ENCODE results near the gene IL9.

Gene IL9

GRCh38 chr5:135895474-135896006, at the start of gene IL9:
Gene IL9, minus strand, starts transcription at chr5:135895841. Its CDS starts 25 bp downstream, at chr5:135895816.
- DNase-seq = no peak

- peak; percentile 50 to 63 for DNase-seq
Observed at GRCh38 chr5:135944967-135945560, 49.4 kb upstream of the IL9 start.

- DNase-seq = no peak
Observed at GRCh38 chr5:135944564-135944963, 48.9 kb upstream of the IL9 start.

GRCh38 chr5:135942202-135942771, 46.6 kb upstream of the IL9 start:
- DNase-seq = no peak

GRCh38 chr5:135941711-135942110, 46.1 kb upstream of the IL9 start:
- DNase-seq = no peak

GRCh38 chr5:135937245-135937911, 41.7 kb upstream of the IL9 start:
- no peak for DNase-seq

- DNase-seq = no peak
Observed at GRCh38 chr5:135934939-135935338, 39.3 kb upstream of the IL9 start.

GRCh38 chr5:135930949-135931295, 35.3 kb upstream of the IL9 start:
- no peak for DNase-seq

GRCh38 chr5:135930029-135930948, 34.6 kb upstream of the IL9 start:
- DNase-seq = no peak

- no peak for DNase-seq
Observed at GRCh38 chr5:135921388-135921787, 25.7 kb upstream of the IL9 start.

GRCh38 chr5:135920199-135920598, 24.6 kb upstream of the IL9 start:
- no peak for DNase-seq

- DNase-seq = no peak
Observed at GRCh38 chr5:135916638-135917263, 21.1 kb upstream of the IL9 start.

- no peak for DNase-seq
Observed at GRCh38 chr5:135915466-135916001, 19.9 kb upstream of the IL9 start.

- DNase-seq = no peak
Observed at GRCh38 chr5:135913713-135914626, 18.3 kb upstream of the IL9 start.

- no peak for DNase-seq
Observed at GRCh38 chr5:135905144-135905543, 9.5 kb upstream of the IL9 start.

- no peak for DNase-seq
Observed at GRCh38 chr5:135901633-135902032, 6.0 kb upstream of the IL9 start.

- no peak for DNase-seq
Observed at GRCh38 chr5:135900276-135900675, 4.6 kb upstream of the IL9 start.

GRCh38 chr5:135898651-135899050, 3.0 kb upstream of the IL9 start:
- DNase-seq = no peak

- DNase-seq = no peak
Observed at GRCh38 chr5:135894789-135895188, 852 bp downstream of the IL9 start.

GRCh38 chr5:135894276-135894675, 1.4 kb downstream of the IL9 start:
- DNase-seq = no peak

GRCh38 chr5:135891791-135892190, 3.9 kb downstream of the IL9 start:
- DNase-seq = no peak
